HEK293T (cell line): ENCODE data around the gene KCNJ4.

Source experiments
- CTCF ChIA-PET: fragments of 350-600 bp; formaldehyde crosslinking; extraction: SDS; loops from one replicate; lab custom pipeline; 2021; ENCODE audit warnings: antibody characterized with exemption, inconsistent platforms; lab: Yijun Ruan, JAX
- POLR2A ChIA-PET: fragments of 350-600 bp; formaldehyde crosslinking; extraction: SDS; loops from one replicate; lab custom pipeline; 2020; ENCODE audit warnings: antibody characterized with exemption, inconsistent platforms; lab: Yijun Ruan, JAX
- DNase-seq: peaks from one replicate; pipeline ENCODE4 v3.0.0; 2012; ENCODE audit warnings: mixed read lengths; ENCODE audit errors: extremely low spot score
- ARNT ChIP-seq: fragments of 450-650 bp; IDR thresholded peaks from 2 replicates; pipeline ENCODE4 v1.6.1; 2017; ENCODE audit warnings: mild to moderate bottlenecking
- BHLHE40 ChIP-seq: fragments of 450-650 bp; IDR thresholded peaks from 2 replicates; pipeline ENCODE4 v1.6.1; 2016; ENCODE audit warnings: mild to moderate bottlenecking, moderate library complexity, borderline replicate concordance
- CTBP1 ChIP-seq: fragments of 450-650 bp; IDR thresholded peaks from 2 replicates; pipeline ENCODE4 v1.6.1; 2016; ENCODE audit warnings: borderline replicate concordance
- ELF4 ChIP-seq: fragments of 450-650 bp; IDR thresholded peaks from 2 replicates; pipeline ENCODE4 v1.6.1; 2017; ENCODE audit warnings: antibody characterized with exemption
- FOXA1 ChIP-seq: fragments of 450-650 bp; IDR thresholded peaks from 2 replicates; pipeline ENCODE4 v1.6.1; 2016; ENCODE audit warnings: mild to moderate bottlenecking
- FOXK2 ChIP-seq: fragments of 450-650 bp; IDR thresholded peaks from 2 replicates; pipeline ENCODE4 v1.6.1; 2016; ENCODE audit warnings: mild to moderate bottlenecking
- FOXM1 ChIP-seq: fragments of 450-650 bp; IDR thresholded peaks from 2 replicates; pipeline ENCODE4 v1.6.1; 2017; ENCODE audit warnings: mild to moderate bottlenecking, borderline replicate concordance
- HDGF ChIP-seq: fragments of 450-650 bp; IDR thresholded peaks from 2 replicates; pipeline ENCODE4 v1.6.1; 2017; ENCODE audit warnings: antibody characterized with exemption, borderline replicate concordance
- L3MBTL2 ChIP-seq: fragments of 450-650 bp; conservative IDR thresholded peaks from 2 replicates; pipeline ENCODE4 v1.6.1; 2016; ENCODE audit warnings: mild to moderate bottlenecking
- LEF1 ChIP-seq: fragments of 450-650 bp; IDR thresholded peaks from 2 replicates; pipeline ENCODE4 v1.6.1; 2017; ENCODE audit warnings: mild to moderate bottlenecking, borderline replicate concordance
- NFRKB ChIP-seq: fragments of 450-650 bp; IDR thresholded peaks from 2 replicates; pipeline ENCODE4 v1.6.1; 2016; ENCODE audit warnings: mild to moderate bottlenecking, moderate library complexity
- PKNOX1 ChIP-seq: fragments of 450-650 bp; IDR thresholded peaks from 2 replicates; pipeline ENCODE4 v1.6.1; 2016
- SP1 ChIP-seq: fragments of 450-650 bp; IDR thresholded peaks from 2 replicates; pipeline ENCODE4 v1.6.1; 2017
- SUZ12 ChIP-seq: fragments of 450-650 bp; IDR thresholded peaks from 2 replicates; pipeline ENCODE4 v1.6.1; 2016; ENCODE audit warnings: mild to moderate bottlenecking
- TARDBP ChIP-seq: fragments of 450-650 bp; IDR thresholded peaks from 2 replicates; pipeline ENCODE4 v1.6.1; 2016
- ZNF384 ChIP-seq: fragments of 450-650 bp; IDR thresholded peaks from 2 replicates; pipeline ENCODE4 v1.6.1; 2016

Gene KCNJ4

DNA sequence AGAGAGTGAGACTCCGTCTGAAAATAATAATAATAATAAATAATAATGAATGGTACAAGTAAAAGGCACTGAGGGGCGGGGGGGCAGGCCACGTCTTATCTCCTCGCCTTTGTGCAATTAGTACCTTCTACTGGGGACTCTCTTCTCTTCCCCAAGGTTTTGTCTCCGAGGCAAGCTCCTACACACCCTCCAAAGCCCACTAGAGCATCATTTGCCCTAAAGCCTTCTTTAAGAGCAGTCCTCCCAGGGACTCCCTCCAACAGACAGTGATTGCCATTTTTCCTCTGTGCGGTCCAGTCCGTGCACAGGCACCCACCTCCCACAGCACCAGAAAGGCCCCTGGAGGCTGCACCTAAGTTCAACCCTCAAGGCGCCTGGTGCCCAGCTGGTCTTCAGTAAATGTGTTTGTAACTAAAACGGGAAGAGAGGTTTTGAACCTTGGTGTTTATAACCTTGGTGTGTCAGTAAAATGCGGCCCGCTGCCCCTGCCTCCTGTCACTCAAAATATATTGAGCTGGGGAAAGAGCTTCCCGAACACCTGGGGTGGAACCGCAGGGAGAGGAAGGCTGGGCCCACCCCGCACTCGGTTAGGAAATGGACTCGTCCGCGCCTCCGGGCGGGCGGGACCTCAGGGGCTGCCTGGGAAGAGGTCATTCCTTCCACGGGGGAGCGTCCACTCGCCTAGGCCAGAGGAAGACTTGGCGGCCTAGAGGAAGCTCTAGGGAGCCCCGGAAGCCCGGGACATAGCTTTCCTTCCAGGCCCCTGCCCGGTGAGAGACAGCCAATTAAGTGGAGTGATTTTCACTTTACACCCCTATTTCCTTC lies 8.2 kb upstream of the KCNJ4 start:
- ChIA-PET CTCF (interaction anchor here (1.2 to 2.0 kb wide), 3 partner anchors 16 to 45 kb away, joined by 3 to 8 read pairs (median 3); no protein-coding TSS in a partner anchor), POLR2A (interaction anchor here (0.7 to 2.1 kb wide), 15 partner anchors 10 to 262 kb away, joined by 3 to 10 read pairs (median 4); partner anchors contain the start of genes DMC1, MAFF and TOMM22)
- TF ChIP-seq ELF4: no peak
- TF ChIP-seq FOXM1: peak; percentile 92
- no peak for TF ChIP-seq CTBP1
- TF ChIP-seq PKNOX1: peak; percentile 98
- TF ChIP-seq FOXA1: no peak
- TF ChIP-seq ARNT: peak; percentile 28; the same call in 1 of the 2 replicates
- TF ChIP-seq FOXK2: no peak
- 0 out of 2 replicates have a peak, but pooled peaks have one; percentile 17 for TF ChIP-seq L3MBTL2
- DNase-seq: peak; percentile 84

GRCh38 chr22:38461414-38462081 lies 6.5 kb upstream of the KCNJ4 start:
- peak; percentile 99 for DNase-seq
- CTCF ChIA-PET: interaction anchor here (0.7 to 2.0 kb wide), 3 partner anchors 10 to 27 kb away, joined by 3 to 8 read pairs (median 4); no protein-coding TSS in a partner anchor
- POLR2A ChIA-PET: interaction anchor here (0.5 to 2.1 kb wide), 7 partner anchors 10 to 146 kb away, joined by 3 to 7 read pairs (median 4); no protein-coding TSS in a partner anchor
- TF ChIP-seq CTBP1 (peak; percentile 78; the same call in 1 of the 2 replicates), FOXM1 (peak; percentile 42; the same call in 1 of the 2 replicates), SUZ12 (no peak), FOXK2 (no peak), TARDBP (no peak), L3MBTL2 (peak; percentile 87), FOXA1 (no peak), SP1 (no peak), BHLHE40 (no peak), HDGF (0 out of 2 replicates have a peak, but pooled peaks have one; percentile 68), NFRKB (no peak), ZNF384 (no peak), PKNOX1 (peak; percentile 76), ARNT (no peak), LEF1 (no peak), ELF4 (no peak)

- CTCF ChIA-PET: interaction anchor here (0.7 to 0.9 kb wide), 2 partner anchors 26 to 180 kb away, joined by 3 read pairs; no protein-coding TSS in a partner anchor
- POLR2A ChIA-PET: interaction anchor here (0.5 to 2.0 kb wide), 4 partner anchors 14 to 145 kb away, joined by 3 to 6 read pairs (median 3); no protein-coding TSS in a partner anchor
- TF ChIP-seq LEF1 (0 out of 2 replicates have a peak, but pooled peaks have one; percentile 49), SUZ12 (no peak)
- DNase-seq: no peak
Measured at GRCh38 chr22:38461057-38461413, 6.0 kb upstream of the KCNJ4 start.

- ChIA-PET POLR2A (interaction anchor here (1.0 kb wide), 1 partner anchor 9 kb away, joined by 3 read pairs; no protein-coding TSS in a partner anchor), CTCF (interaction anchor here (0.7 to 0.9 kb wide), 2 partner anchors 26 to 179 kb away, joined by 3 read pairs; no protein-coding TSS in a partner anchor)
- no peak for DNase-seq
- TF ChIP-seq NFRKB: no peak
- TF ChIP-seq HDGF: no peak
- TF ChIP-seq CTBP1: no peak
- no peak for TF ChIP-seq FOXM1
- TF ChIP-seq BHLHE40: no peak
- TF ChIP-seq SP1: no peak
- TF ChIP-seq SUZ12: no peak
- TF ChIP-seq TARDBP: no peak
- no peak for TF ChIP-seq ZNF384
- no peak for TF ChIP-seq ARNT
- TF ChIP-seq LEF1: no peak
- no peak for TF ChIP-seq FOXK2
- TF ChIP-seq L3MBTL2: no peak
Measured at GRCh38 chr22:38460426-38460840, 5.4 kb upstream of the KCNJ4 start.

DNA sequence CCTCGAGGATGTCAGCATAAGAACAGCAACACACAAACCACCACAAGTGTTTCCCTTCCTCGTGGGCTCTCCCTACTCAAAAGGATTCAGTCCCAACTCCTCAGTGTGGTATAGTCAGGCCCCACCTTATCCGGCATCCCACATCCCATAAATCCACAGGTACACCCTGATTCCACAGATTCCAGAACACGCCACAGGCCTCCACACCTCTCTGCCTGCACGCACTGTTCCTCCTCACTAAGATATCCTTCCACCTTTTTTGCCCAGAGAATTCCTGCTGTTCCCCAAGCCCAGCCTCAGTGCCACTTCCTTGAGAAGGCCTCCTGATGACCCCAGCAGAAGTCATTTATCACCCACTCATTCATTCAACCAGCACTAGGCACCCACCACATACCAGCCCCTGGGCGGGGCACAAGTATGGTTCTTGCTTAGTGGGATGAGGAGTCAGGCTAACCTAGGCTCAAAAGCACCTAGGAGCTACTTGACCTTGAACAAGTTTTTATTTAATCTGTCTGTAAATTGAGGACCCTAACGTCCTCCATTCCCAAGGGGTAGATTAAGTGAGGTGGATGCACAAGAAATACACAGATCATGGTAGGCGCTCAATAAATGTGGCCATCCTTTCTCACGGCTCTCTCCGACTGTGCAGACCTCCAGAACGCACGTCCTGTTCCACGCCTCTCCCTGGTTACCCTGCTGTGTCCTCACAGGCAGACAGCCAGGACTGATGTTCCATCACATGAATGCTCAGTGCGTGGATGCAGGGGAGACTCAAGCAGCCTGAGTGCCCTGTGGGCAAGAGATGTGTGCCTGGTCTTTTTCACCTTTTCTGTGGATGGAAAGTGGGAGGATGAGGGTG lies 2.1 kb upstream of the KCNJ4 start:
- ChIA-PET CTCF (no interaction called here), POLR2A (interaction anchor here (1.0 to 1.1 kb wide), 2 partner anchors 11 to 33 kb away, joined by 3 to 5 read pairs; no protein-coding TSS in a partner anchor)
- no peak for DNase-seq
- TF ChIP-seq HDGF (no peak), SP1 (no peak), ELF4 (no peak), NFRKB (no peak), FOXM1 (no peak), SUZ12 (no peak), ARNT (no peak), TARDBP (no peak)
